ENCODE results near the gene TPPP.

The TPPP gene

DNA sequence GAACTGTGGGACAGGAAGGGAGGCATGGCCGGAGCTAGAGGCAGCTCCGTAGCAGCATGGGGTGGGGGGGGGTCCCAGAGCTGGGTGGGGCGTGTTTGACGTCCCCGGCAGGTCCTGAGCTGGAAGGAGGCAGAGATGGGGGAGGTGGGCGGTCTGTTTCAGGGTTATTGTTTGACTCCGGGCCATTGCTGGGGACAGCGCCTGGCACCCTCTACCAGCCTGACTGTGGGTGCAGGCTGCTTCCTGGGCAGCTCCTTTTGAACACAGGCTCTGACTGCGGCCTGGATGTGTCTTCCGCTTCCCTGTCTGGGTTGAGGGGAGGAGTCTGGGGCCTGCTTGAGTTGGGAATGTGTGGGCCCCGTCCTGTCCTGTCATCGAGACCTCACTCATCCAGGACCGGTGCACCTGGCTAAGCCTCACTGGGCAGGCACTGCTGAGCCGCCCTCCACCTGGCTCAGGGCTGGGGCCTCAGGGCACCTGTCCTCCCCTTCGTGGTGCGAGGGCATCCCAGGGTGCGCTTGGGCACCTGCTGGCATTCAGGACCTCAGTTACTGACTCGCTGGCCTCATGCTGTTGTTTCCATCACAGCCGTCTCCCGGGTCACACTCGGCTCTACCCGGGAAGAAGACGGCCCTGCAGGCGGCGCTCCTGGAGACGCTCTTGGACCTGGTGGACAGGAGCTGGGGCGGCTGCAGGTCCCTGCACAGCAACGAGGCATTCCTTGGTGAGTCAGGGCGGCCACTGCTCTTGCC is 54.5 kb downstream of the TPPP start:
- no peak for TF ChIP-seq EP300 (IDR thresholded peaks at IDR 0.05; ENCODE audit: borderline replicate concordance)
- TF ChIP-seq TEAD4 (IDR thresholded peaks at IDR 0.05), result no peak
- no peak for TF ChIP-seq CEBPB (IDR thresholded peaks at IDR 0.05)
- TF ChIP-seq, protein P1, sequence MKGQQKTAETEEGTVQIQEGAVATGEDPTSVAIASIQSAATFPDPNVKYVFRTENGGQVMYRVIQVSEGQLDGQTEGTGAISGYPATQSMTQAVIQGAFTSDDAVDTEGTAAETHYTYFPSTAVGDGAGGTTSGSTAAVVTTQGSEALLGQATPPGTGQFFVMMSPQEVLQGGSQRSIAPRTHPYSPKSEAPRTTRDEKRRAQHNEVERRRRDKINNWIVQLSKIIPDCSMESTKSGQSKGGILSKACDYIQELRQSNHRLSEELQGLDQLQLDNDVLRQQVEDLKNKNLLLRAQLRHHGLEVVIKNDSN (IDR thresholded peaks at IDR 0.05), result no peak
- TF ChIP-seq RAD21 (IDR thresholded peaks at IDR 0.05; ENCODE audit: low read depth), result no peak
- TF ChIP-seq, protein P2, sequence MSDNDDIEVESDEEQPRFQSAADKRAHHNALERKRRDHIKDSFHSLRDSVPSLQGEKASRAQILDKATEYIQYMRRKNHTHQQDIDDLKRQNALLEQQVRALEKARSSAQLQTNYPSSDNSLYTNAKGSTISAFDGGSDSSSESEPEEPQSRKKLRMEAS (IDR thresholded peaks at IDR 0.05), result no peak
- TF ChIP-seq FOXM1 (IDR thresholded peaks at IDR 0.05; ENCODE audit: borderline replicate concordance, low read depth), result no peak
- TF ChIP-seq CREB1 (IDR thresholded peaks at IDR 0.05; ENCODE audit: low read depth), result no peak
- no peak for TF ChIP-seq TCF12 (IDR thresholded peaks at IDR 0.05; ENCODE audit: low read depth)

DNA sequence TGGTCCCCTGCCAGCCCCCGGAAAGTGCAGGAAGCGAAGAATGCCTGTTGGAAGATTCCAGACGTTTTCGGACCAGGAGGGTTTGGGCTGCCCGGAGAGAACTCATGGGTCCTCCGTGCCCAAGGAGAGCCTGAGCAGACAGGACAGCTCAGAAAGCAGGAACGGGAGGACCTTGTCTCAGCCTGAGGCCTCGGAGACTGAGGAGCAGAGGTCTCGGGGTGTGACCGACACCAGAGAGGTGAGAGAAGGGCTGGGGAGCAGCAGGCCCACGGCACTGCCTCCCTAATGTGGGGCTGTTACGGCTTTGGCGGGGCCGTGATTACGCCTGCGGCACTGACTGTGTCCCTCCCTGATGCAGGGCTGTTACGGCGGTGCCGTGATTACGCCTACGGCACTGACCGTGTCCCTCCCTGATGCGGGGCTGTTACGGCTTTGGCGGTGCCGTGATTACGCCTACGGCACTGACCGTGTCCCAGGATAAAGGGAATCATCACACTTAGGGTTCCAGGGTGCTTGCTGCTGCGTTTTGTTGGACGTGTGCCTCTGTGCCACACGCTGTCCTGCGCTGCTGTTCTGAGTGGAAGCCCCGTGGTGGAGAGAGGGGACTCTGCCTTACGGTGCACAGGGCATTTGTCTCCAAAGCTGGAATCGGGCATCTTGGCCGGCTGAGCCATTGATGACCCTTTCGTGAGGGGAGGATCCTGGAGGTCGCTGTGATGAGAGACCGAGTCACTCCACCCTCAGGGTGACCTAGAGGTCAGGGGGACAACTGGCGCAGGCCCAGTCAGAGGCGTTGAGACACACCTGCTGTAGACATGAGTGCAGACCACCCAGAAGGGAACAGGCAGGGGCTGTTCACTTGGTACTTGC is 55.3 kb downstream of the TPPP start:
- TF ChIP-seq RAD21 (IDR thresholded peaks at IDR 0.05; ENCODE audit: low read depth) (no peak), CREB1 (IDR thresholded peaks at IDR 0.05; ENCODE audit: low read depth) (no peak), TEAD4 (IDR thresholded peaks at IDR 0.05) (no peak), TAF1 (IDR thresholded peaks at IDR 0.05; ENCODE audit: low read depth) (no peak)

DNA sequence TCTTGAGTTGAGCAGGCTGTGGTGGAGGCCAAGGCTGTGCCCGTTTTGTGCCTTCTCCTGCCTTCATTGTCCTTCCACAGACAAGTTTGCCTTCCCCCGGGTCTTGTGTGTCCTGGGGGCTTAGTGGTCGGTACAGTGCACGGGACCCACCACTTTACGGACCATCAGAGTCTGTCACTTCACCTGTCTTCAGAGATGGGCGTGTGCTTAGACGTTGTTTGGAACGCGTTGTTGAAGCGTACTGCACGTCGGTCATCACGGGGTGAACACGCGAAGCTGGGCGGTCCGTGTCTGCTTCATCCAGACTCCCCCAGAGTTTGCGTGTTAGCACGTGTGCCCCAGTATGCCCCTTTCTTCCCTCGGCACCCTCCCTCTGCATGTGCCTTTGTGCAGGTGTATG is 56.2 kb downstream of the TPPP start:
- TF ChIP-seq FOXM1 (IDR thresholded peaks at IDR 0.05; ENCODE audit: borderline replicate concordance, low read depth) (no peak), CEBPB (IDR thresholded peaks at IDR 0.05) (no peak)
- TF ChIP-seq, protein P3, sequence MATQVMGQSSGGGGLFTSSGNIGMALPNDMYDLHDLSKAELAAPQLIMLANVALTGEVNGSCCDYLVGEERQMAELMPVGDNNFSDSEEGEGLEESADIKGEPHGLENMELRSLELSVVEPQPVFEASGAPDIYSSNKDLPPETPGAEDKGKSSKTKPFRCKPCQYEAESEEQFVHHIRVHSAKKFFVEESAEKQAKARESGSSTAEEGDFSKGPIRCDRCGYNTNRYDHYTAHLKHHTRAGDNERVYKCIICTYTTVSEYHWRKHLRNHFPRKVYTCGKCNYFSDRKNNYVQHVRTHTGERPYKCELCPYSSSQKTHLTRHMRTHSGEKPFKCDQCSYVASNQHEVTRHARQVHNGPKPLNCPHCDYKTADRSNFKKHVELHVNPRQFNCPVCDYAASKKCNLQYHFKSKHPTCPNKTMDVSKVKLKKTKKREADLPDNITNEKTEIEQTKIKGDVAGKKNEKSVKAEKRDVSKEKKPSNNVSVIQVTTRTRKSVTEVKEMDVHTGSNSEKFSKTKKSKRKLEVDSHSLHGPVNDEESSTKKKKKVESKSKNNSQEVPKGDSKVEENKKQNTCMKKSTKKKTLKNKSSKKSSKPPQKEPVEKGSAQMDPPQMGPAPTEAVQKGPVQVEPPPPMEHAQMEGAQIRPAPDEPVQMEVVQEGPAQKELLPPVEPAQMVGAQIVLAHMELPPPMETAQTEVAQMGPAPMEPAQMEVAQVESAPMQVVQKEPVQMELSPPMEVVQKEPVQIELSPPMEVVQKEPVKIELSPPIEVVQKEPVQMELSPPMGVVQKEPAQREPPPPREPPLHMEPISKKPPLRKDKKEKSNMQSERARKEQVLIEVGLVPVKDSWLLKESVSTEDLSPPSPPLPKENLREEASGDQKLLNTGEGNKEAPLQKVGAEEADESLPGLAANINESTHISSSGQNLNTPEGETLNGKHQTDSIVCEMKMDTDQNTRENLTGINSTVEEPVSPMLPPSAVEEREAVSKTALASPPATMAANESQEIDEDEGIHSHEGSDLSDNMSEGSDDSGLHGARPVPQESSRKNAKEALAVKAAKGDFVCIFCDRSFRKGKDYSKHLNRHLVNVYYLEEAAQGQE (IDR thresholded peaks at IDR 0.05; ENCODE audit: low read depth), result no peak
- TF ChIP-seq, protein P2 (IDR thresholded peaks at IDR 0.05), result no peak

DNA sequence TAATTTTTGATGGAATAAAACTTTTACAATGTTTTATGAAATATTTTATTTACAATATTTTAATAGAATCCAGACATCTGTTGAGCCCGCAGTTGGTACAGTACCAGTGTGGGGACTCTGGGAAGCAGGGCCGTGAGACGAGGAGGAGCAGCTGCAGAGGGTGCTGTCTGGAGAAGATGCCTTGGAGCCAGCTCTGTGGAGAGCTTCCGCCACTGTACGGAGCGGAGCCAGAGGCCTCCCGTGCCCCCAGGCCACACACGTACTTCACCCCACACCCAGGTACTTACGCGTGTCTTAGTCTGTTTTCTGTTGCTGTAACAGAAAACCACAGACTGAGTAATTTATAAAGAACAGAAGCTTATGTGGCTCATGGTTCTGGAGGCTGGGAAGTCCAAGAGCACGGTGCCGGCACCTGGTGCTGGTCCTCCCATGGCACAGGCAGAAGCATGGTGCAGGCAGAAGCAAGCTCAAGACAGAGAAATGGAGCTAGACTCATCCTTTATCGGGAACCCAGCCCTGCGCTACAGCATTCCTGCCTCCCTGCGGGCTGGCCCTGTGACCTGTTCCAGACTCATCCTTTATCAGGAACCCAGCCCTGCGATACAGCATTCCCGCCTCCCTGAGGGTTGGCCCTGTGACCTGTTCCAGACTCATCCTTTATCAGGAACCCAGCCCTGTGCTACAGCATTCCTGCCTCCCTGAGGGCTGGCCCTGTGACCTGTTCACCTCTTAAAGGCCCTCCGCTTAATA is 57.7 kb downstream of the TPPP start:
- TF ChIP-seq CEBPB (IDR thresholded peaks at IDR 0.05) (no peak), TAF1 (IDR thresholded peaks at IDR 0.05; ENCODE audit: low read depth) (no peak), TEAD4 (IDR thresholded peaks at IDR 0.05) (no peak), YY1 (IDR thresholded peaks at IDR 0.05; ENCODE audit: low read depth) (no peak), TCF12 (IDR thresholded peaks at IDR 0.05; ENCODE audit: low read depth) (no peak), RAD21 (IDR thresholded peaks at IDR 0.05; ENCODE audit: low read depth) (no peak), ZBTB7A (IDR thresholded peaks at IDR 0.05; ENCODE audit: low read depth) (no peak), EGR1 (IDR thresholded peaks at IDR 0.05) (no peak), FOXM1 (IDR thresholded peaks at IDR 0.05; ENCODE audit: borderline replicate concordance, low read depth) (no peak), CREB1 (IDR thresholded peaks at IDR 0.05; ENCODE audit: low read depth) (no peak), EP300 (IDR thresholded peaks at IDR 0.05; ENCODE audit: borderline replicate concordance) (no peak)
- TF ChIP-seq, protein P3 (IDR thresholded peaks at IDR 0.05; ENCODE audit: low read depth), result no peak
- TF ChIP-seq, protein P1 (IDR thresholded peaks at IDR 0.05), result no peak

DNA sequence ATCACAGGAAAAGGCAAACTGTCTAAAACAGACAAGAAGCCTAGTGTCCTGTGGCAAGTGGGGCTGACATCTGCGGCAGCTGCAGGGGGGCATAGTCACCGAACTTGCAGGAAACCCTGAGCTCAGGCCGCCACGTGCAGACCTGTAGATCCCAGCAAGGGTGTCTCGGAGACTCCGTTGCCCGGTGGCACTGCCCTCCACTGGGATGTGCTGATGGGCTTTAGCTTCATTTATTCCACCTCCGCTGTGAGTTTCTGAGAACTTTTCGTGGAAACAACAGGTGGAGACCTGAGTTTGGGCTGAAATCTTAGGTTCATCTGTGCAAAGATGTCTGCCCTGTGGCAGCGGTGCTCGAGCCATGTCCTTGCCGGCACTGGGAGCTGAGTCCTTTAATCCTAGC is 59.0 kb downstream of the TPPP start:
- no peak for TF ChIP-seq FOXM1 (IDR thresholded peaks at IDR 0.05; ENCODE audit: borderline replicate concordance, low read depth)
- TF ChIP-seq RAD21 (IDR thresholded peaks at IDR 0.05; ENCODE audit: low read depth), result no peak
- TF ChIP-seq TAF1 (IDR thresholded peaks at IDR 0.05; ENCODE audit: low read depth), result no peak
- TF ChIP-seq, protein P1 (IDR thresholded peaks at IDR 0.05), result no peak
- no peak for TF ChIP-seq EGR1 (IDR thresholded peaks at IDR 0.05)
- TF ChIP-seq, protein P3 (IDR thresholded peaks at IDR 0.05; ENCODE audit: low read depth), result no peak
- TF ChIP-seq TEAD4 (IDR thresholded peaks at IDR 0.05), result no peak
- TF ChIP-seq CEBPB (IDR thresholded peaks at IDR 0.05), result no peak
- no peak for TF ChIP-seq YY1 (IDR thresholded peaks at IDR 0.05; ENCODE audit: low read depth)
- no peak for TF ChIP-seq CREB1 (IDR thresholded peaks at IDR 0.05; ENCODE audit: low read depth)
- TF ChIP-seq EP300 (IDR thresholded peaks at IDR 0.05; ENCODE audit: borderline replicate concordance), result no peak
- TF ChIP-seq TCF12 (IDR thresholded peaks at IDR 0.05; ENCODE audit: low read depth), result no peak
- TF ChIP-seq ZBTB7A (IDR thresholded peaks at IDR 0.05; ENCODE audit: low read depth), result no peak
- no peak for TF ChIP-seq NFIC (IDR thresholded peaks at IDR 0.05)

All from Ishikawa (cell line).